ENCODE measurements around the gene UBR7.
"Not testable (repeated sequence)": the region's sequence is repeated elsewhere in the genome, so short reads cannot be mapped to it uniquely, and the experiment has no call there.

Gene UBR7, protein sequence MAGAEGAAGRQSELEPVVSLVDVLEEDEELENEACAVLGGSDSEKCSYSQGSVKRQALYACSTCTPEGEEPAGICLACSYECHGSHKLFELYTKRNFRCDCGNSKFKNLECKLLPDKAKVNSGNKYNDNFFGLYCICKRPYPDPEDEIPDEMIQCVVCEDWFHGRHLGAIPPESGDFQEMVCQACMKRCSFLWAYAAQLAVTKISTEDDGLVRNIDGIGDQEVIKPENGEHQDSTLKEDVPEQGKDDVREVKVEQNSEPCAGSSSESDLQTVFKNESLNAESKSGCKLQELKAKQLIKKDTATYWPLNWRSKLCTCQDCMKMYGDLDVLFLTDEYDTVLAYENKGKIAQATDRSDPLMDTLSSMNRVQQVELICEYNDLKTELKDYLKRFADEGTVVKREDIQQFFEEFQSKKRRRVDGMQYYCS

DNA sequence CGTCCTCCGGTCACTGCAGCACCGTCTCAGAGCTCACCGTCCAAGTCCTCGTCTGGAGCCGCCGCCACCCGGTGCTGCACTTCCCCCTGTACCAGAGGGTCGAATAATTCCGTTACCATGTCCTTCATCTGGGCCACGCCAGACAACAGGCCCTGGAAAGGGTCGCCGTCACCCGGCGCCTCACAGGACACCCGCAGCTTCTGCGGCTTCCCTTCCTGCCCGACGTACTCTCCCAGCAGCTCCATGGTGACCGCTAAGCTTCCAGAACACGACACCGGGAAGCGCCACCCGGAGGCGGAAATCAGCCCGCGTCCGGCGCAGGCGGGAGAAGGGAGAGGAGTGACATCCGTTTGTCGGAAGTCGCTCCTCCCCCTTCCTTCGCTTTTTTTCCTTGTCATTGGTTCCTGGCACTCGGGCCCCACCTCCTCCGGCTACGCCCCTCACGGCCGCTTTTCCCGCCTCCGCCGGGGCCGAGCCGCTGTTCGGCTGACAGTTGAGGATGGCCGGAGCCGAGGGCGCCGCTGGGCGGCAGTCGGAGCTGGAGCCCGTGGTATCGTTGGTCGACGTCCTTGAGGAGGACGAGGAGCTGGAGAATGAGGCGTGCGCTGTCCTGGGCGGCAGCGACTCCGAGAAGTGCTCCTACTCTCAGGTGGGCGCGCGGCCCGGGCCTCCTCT is at the start of gene UBR7, which contains the start of gene GON7:
UBR7 (plus strand) TSS at position 464 of the 675 bp plus-strand sequence; CDS start at position 500, 36 bp downstream.
GON7 (minus strand) TSS at position 273 of the 675 bp plus-strand sequence; CDS start at position 245, 28 bp downstream.
- DNase-seq, result peak; percentile 85

DNA sequence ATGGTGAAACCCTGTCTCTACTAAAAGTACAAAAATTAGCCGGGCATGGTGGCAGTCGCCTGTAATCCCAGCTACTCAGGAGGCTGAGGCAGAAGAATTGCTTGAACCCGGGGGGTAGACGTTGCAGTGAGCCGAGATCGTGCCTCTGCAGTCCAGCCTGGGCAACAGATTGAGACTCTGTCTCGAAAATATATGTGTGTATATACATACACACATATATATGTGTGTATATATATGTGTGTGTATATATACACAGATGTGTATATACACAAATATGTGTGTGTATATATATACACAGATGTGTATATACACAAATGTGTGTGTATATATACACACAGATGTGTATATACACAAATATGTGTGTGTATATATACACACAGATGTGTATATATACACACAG is 48.7 kb upstream of the UBR7 start:
- not testable (repeated sequence) for DNase-seq

GRCh38 chr14:93159625-93160352 is 47.3 kb upstream of the UBR7 start:
- not testable (repeated sequence) for DNase-seq

- DNase-seq, result no peak
Observed at GRCh38 chr14:93160353-93160801, 46.7 kb upstream of the UBR7 start.

- no peak for DNase-seq
Observed at GRCh38 chr14:93161411-93161940, 45.6 kb upstream of the UBR7 start.

GRCh38 chr14:93163564-93163963 is 43.5 kb upstream of the UBR7 start:
- DNase-seq, result no peak

DNA sequence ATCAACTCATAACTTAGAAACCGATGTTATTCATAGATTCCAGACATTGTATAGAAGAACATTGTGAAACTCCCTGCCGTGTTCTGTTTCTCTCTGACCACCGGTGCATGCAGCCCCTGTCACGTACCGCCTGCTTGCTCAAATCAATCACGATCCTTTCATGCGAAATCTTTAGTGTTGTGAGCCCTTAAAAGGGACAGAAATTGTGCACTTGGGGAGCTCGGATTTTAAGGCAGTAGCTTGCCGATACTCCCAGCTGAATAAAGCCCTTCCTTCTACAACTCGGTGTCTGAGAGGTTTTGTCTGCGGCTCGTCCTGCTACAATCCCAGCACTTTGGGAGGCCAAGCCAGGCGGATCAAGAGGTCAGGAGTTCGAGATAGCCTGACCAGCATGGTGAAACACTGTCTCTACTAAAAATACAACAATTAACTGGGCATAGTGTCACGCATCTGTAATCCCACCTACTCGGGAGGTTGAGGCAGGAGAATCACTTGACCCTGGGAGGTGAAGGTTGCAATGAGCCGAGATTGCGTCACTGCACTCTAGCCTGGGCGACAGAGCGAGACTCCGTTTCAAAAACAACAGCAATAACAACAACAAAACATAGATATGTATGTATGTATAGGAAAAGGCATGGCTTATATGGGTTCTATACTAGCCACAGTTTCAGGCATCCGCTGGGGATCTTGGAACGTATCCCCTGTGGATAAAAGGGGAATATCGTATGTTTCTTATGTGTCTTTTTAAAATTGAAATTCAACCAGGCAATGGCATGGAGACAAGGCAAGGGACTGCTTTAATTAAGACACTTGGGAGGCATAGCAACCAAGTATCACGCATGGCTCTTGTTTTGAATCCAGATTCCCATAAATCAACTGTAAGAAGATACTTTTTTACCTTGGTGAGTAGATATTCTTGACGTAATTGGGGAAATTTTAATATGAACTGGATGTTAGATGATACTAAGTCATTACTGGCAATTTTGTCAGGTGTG is 41.5 kb upstream of the UBR7 start:
- not testable (repeated sequence) for DNase-seq

- not testable (repeated sequence) for DNase-seq
Observed at GRCh38 chr14:93168610-93169009, 38.4 kb upstream of the UBR7 start.

GRCh38 chr14:93169619-93170018 is 37.4 kb upstream of the UBR7 start:
- DNase-seq, result not testable (repeated sequence)

DNA sequence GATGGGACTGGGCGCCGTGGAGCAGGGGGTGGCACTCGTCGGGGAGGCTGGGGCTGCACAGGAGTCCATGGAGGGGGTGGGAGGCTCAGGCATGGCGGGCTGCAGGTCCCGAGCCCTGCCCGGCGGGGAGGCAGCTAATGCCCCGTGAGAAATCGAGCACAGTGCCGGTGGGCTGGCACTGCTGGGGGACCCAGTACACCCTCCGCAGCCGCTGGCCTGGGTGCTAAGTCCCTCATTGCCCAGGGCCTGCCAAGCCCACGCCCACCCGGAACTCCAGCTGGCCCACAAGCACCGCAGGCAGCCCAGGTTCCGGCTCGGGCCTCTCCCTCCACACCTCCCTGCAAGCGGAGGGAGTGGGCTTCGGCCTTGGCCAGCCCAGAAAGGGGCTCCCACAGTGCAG is 36.9 kb upstream of the UBR7 start:
- DNase-seq, result not testable (repeated sequence)

DNA sequence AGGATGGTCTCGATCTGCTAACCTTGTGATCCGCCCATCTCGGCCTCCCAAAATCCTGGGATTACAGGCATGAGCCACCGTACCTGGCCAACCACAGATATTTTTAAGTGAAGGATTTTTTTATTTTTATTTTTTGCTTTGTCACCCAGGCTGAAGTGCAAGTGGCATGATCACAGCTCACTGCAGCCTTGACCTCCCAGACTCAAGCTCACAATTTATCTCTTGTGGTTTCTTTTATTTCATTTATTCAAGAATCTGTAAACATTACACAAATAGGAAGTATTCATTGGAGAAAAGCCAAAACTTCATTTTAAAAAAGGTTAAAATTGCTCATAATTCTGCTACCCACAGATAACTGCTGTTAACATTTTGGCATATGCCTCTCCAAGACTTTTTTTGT is 35.7 kb upstream of the UBR7 start:
- DNase-seq, result no peak

GRCh38 chr14:93173943-93174395 is 33.1 kb upstream of the UBR7 start:
- DNase-seq, result no peak

GRCh38 chr14:93174731-93175130 is 32.3 kb upstream of the UBR7 start:
- not testable (repeated sequence) for DNase-seq

GRCh38 chr14:93175492-93175891 is 31.6 kb upstream of the UBR7 start:
- DNase-seq, result no peak

DNA sequence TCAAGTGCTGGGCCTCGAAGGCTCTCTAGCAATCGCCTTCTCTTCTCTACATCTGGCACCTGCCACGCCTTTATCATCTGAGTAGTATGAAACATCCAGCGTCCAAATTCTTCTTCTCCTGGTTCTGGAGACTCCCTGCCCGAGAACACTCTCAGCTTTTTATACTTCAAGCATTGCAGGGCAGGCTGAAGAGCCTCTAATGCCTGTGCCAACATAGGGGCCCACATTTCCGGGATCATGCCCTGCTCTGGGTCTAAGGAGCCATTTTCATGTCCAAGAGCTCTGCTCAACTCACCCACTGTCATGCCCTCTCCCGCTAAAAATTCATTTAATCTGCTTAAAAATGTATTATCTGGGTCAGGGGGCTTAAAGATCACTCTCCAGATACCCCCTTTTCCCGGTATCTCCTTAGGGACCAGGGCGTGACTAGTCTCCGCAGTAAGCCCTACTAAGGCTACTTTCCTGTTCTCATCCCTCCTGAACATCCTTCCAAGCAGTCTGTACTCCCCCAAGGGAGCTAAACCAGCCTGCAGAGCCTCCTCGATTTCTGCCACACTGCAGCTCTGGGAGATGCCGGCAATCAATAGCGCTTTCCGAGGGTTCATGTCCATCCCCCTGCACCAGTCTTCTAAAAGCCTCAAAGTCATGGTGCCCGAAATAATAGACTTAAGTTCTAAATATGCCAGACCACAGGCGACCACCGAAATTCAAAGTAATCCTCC is 23.3 kb upstream of the UBR7 start:
- no peak for DNase-seq

DNA sequence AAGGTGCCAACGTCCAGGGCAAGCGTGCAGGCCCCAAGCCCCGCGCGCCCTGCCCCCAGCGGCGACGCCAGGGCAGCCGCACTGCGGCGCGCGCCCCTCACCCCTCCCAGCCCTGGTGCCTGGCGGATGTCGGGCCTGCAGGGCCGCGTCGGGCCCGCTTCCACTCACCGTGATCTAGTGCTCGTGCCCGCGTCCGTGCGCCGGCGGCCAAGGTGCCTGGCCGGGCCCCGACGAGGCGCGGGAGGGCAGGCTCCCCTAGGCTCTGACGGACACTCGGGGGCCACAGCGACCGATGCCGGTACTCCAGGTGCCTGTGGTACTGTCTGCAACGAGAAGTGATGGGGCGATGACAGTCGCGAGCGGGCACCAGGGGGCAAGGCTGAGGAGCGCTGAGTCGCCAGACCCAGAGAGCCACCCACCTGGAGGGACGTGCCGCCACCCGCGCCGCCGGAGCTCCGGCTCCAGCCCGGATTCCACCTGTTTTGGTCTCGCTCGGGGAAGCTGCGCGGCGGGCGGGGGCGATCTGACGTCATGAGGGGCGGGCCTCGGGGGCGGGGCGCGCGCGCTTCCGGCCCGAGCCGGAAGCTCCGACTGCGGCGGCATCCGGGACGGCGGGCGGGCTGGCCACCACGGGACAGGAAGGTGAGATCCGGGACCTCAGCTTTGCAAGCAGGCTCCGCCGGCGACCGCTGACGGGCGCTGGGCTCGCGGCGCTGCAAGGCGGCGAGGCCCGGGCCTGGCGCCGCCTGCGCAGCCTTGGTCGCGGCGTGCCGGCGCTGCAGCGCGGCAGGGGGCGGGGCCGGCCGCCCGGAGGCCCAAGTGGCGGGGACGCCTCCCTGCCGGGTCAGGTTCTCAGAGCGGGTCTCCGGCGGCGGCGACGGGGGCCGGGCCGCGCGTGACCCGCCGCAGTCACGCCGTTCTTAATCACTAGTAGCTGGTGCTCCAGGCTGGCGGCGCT is 22.4 kb upstream of the UBR7 start, which contains the start of the genes LYSET and MOAP1:
LYSET (plus strand) TSS at position 927 of the 958 bp plus-strand sequence. CDS start 89 bp downstream, outside the sequence.
MOAP1 (minus strand) TSS at position 507 of the 958 bp plus-strand sequence. CDS start 655 bp downstream, outside the sequence.
- peak; percentile 94 for DNase-seq

DNA sequence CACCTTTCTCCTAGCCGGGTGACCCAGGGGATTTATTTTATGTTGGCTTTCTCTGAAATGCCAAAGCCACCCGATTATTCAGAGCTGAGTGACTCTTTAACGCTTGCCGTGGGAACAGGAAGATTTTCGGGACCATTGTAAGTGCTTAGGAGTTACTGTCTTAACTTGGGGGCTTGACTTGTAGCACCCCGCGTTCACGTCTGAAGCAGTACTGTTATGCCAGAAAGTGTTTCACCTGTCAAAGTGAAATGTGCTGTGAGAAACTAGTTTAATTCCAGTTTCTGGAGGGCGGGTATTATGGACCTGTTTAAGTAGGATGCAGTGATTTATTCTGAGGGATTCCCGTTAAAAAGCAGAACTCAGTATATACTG is 21.7 kb upstream of the UBR7 start:
- no peak for DNase-seq

DNA sequence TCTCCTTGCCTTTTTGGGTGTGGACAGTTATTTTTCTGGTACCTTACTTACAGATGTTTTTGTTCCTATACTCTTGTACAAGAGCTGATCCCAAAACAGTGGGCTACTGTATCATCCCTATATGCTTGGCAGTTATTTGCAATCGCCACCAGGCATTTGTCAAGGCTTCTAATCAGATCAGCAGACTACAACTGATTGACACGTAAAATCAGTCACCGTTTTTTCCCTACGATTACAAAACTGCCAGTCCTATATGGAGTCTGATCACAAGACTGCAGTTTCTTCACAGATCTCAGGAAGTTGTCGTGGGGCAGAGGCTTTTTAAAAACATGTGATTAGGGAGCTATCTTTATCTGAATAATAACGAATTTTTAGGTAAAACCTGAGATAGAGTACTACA is 20.6 kb upstream of the UBR7 start:
- DNase-seq, result no peak

DNA sequence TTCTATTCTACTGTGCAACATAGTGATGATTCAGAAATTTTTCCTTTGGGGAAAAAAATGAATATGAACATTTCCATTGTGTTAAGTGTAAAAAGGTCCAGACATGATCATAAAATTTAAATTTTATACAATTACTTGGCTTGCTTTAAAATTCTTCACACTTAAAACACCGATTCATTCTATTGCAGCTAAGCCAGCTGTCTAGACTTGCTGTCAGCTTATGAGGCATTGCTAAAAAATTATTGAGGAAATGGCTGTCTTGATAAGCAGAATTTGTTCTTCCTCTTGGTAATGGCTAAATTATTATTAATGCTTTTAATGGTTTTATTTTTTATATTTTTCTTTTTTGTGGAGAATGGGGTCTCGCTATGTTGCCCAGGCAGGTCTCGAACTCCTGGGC is 20.1 kb upstream of the UBR7 start:
- DNase-seq, result no peak
